ENCODE results near the gene TIMM22.

The TIMM22 gene

GRCh38 chr17:1049446-1050225 is 52.7 kb downstream of the TIMM22 start:
- H3K27ac ChIP-seq (ENCODE audit: low read depth, low read length), result no peak overlapping the region
- no peaks in the 10 kb centered on the region for H3K27me3 ChIP-seq (ENCODE audit: control insufficient read depth, low read length)
- peaks cover 3% of the 10 kb centered on the region; the same call in 1 of the 2 replicates for H3K79me2 ChIP-seq (ENCODE audit: control insufficient read depth, low read length)
- H3K36me3 ChIP-seq (ENCODE audit: control insufficient read depth, low read length), result peaks cover 64% of the 10 kb centered on the region
- no peaks in the 10 kb centered on the region for H3K9me3 ChIP-seq (ENCODE audit: control insufficient read depth, insufficient read depth, low read length)
- H3F3A ChIP-seq (ENCODE audit: control insufficient read depth, insufficient read depth), result no peaks in the 10 kb centered on the region
- no peaks in the 10 kb centered on the region for H3K9me2 ChIP-seq (replicated peaks; ENCODE audit: control insufficient read depth, low read length)
- H4K20me1 ChIP-seq (ENCODE audit: control insufficient read depth, insufficient read depth, low read depth, low read length), result no peaks in the 10 kb centered on the region
- H3K4me3 ChIP-seq (ENCODE audit: low read length), result no peak overlapping the region
- TF ChIP-seq CTCF (IDR thresholded peaks at IDR 0.05; ENCODE audit: low read depth, low read length, poor library complexity, severe bottlenecking) (no peak), EZH2phosphoT487 (IDR thresholded peaks at IDR 0.05; ENCODE audit: borderline replicate concordance, low read length) (no peak)
- H3K4me1 ChIP-seq (ENCODE audit: control insufficient read depth, low read length), result no peaks in the 10 kb centered on the region
- H3K4me2 ChIP-seq (ENCODE audit: low read length), result no peak overlapping the region

- Histone ChIP-seq H3K27ac (ENCODE audit: low read depth, low read length) (no peak overlapping the region), H3K36me3 (ENCODE audit: control insufficient read depth, low read length) (peaks cover 69% of the 10 kb centered on the region), H3F3A (ENCODE audit: control insufficient read depth, insufficient read depth) (no peaks in the 10 kb centered on the region), H3K4me3 (ENCODE audit: low read length) (no peak overlapping the region), H3K9me2 (replicated peaks; ENCODE audit: control insufficient read depth, low read length) (no peaks in the 10 kb centered on the region), H3K4me1 (ENCODE audit: control insufficient read depth, low read length) (no peaks in the 10 kb centered on the region), H3K4me2 (ENCODE audit: low read length) (no peak overlapping the region), H4K20me1 (ENCODE audit: control insufficient read depth, insufficient read depth, low read depth, low read length) (no peaks in the 10 kb centered on the region), H3K9me3 (ENCODE audit: control insufficient read depth, insufficient read depth, low read length) (no peaks in the 10 kb centered on the region), H3K27me3 (ENCODE audit: control insufficient read depth, low read length) (no peaks in the 10 kb centered on the region), H3K79me2 (ENCODE audit: control insufficient read depth, low read length) (no peaks in the 10 kb centered on the region)
- TF ChIP-seq EZH2phosphoT487 (IDR thresholded peaks at IDR 0.05; ENCODE audit: borderline replicate concordance, low read length), result no peak
- TF ChIP-seq CTCF (IDR thresholded peaks at IDR 0.05; ENCODE audit: low read depth, low read length, poor library complexity, severe bottlenecking), result no peak
Observed at GRCh38 chr17:1050246-1050995, 53.5 kb downstream of the TIMM22 start.

GRCh38 chr17:1050996-1051925 is 54.3 kb downstream of the TIMM22 start:
- no peaks in the 10 kb centered on the region for H3K9me3 ChIP-seq (ENCODE audit: control insufficient read depth, insufficient read depth, low read length)
- no peaks in the 10 kb centered on the region for H3K4me1 ChIP-seq (ENCODE audit: control insufficient read depth, low read length)
- no peaks in the 10 kb centered on the region for H3F3A ChIP-seq (ENCODE audit: control insufficient read depth, insufficient read depth)
- no peaks in the 10 kb centered on the region for H4K20me1 ChIP-seq (ENCODE audit: control insufficient read depth, insufficient read depth, low read depth, low read length)
- no peaks in the 10 kb centered on the region for H3K79me2 ChIP-seq (ENCODE audit: control insufficient read depth, low read length)
- no peak overlapping the region for H3K4me3 ChIP-seq (ENCODE audit: low read length)
- no peaks in the 10 kb centered on the region for H3K27me3 ChIP-seq (ENCODE audit: control insufficient read depth, low read length)
- H3K36me3 ChIP-seq (ENCODE audit: control insufficient read depth, low read length), result peaks cover 73% of the 10 kb centered on the region
- no peaks in the 10 kb centered on the region for H3K9me2 ChIP-seq (replicated peaks; ENCODE audit: control insufficient read depth, low read length)
- no peak overlapping the region for H3K27ac ChIP-seq (ENCODE audit: low read depth, low read length)
- TF ChIP-seq CTCF (IDR thresholded peaks at IDR 0.05; ENCODE audit: low read depth, low read length, poor library complexity, severe bottlenecking), result no peak
- TF ChIP-seq EZH2phosphoT487 (IDR thresholded peaks at IDR 0.05; ENCODE audit: borderline replicate concordance, low read length), result no peak
- no peak overlapping the region for H3K4me2 ChIP-seq (ENCODE audit: low read length)
